IgD-negative memory B cell (primary cell): ENCODE measurements around the gene IFNG. TPM values are rescaled to one million over a fixed set of nuclear protein-coding genes. Genes with fewer than 3 reads are reported as not detected.

Source experiments
- H3K27ac Mint-ChIP-seq, 3 donors: one replicate each; pipeline ENCODE4 v1.8.0; 2020 to 2022; ENCODE audit warnings: mild to moderate bottlenecking in 3 of 3, mixed read lengths in 3 of 3, moderate library complexity in 1 of 3
- H3K27me3 Mint-ChIP-seq: one replicate; pipeline ENCODE4 v1.8.0; 2021; ENCODE audit warnings: mixed read lengths
- H3K36me3 Mint-ChIP-seq: one replicate; pipeline ENCODE4 v1.8.0; 2020; ENCODE audit warnings: mild to moderate bottlenecking, mixed read lengths
- H3K4me1 Mint-ChIP-seq, 3 donors: one replicate each; pipeline ENCODE4 v1.8.0; 2020 to 2022; ENCODE audit warnings: mixed read lengths in 3 of 3, mild to moderate bottlenecking in 1 of 3
- H3K4me3 Mint-ChIP-seq, 4 donors: one replicate each; pipeline ENCODE4 v1.8.0; 2020 to 2022; ENCODE audit warnings: mild to moderate bottlenecking in 4 of 4, mixed read lengths in 4 of 4, moderate library complexity in 3 of 4
- H3K9me3 Mint-ChIP-seq, 3 donors: one replicate each; pipeline ENCODE4 v1.8.0; 2020 to 2021; ENCODE audit warnings: mixed read lengths in 3 of 3, mild to moderate bottlenecking in 1 of 3
- polyA plus RNA-seq: library from polyadenylated mRNA; unstranded; fragments of 300-500 nt; fragmentation: Illumina TruSeq; gene quantifications from one replicate; pipeline ENCODE4 v1.2.3, GENCODE V29; 2021

The IFNG gene
- polyA plus RNA-seq, 1 donor from 2014 or later = not detected

DNA sequence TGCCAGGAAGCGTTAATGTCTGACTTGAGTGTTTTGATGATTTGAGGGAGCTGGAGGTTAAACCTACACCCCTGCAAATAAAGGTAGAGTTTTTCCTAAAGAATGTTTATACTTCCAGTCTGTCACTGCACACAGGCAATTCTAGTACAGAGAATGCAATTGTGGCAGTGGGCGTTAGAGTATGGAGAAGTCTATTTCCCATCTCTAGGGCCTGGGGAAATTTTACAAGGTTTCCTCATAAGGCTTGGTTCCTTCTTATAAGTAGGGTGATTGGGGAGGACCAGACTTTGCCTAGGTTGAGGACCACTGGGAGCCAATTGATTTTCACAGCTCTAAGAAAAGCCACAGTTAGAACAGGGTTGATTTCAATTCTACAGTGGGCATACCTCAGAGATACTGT, 44.3 kb downstream of the IFNG start:
- no peaks in the 10 kb centered on the region for H3K27me3 Mint-ChIP-seq
- peaks cover 0 to 16% (median 13%) of the 10 kb centered on the region in 3 donors for H3K4me1 Mint-ChIP-seq

DNA sequence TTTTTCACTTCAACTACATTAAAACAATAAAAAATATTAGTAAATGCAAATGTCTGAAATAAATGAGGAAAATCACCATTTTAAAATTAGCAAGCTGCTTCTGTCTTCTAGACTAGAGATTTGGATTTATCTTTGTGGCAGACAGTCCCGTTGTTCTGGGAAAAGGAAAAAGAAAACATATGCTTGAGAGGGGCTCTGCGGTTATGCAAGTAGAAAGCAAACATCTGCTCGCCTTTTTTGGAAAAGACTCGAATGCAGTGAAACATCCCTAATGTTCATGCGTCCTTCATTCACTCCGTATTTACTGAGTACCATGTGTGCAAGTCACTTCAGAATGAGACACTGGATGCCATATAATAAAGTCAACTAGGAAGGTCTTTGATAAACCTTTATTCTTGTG, 44.9 kb downstream of the IFNG start:
- H3K4me1 Mint-ChIP-seq = peaks cover 0 to 10% (median 8%) of the 10 kb centered on the region in 3 donors
- H3K4me3 Mint-ChIP-seq = no peak overlapping the region
- peaks cover 11% of the 10 kb centered on the region for H3K36me3 Mint-ChIP-seq
- H3K27me3 Mint-ChIP-seq = no peaks in the 10 kb centered on the region
- H3K9me3 Mint-ChIP-seq = peaks cover 0 to 1% (median 0%) of the 10 kb centered on the region in 3 donors
- H3K27ac Mint-ChIP-seq = no peak overlapping the region

More for the DNA sequence above, 44.3 kb downstream of the IFNG start:
- Mint-ChIP-seq H3K27ac (peak overlapping the region in 1 of 3 donors; percentile 37), H3K36me3 (peaks cover 11% of the 10 kb centered on the region), H3K9me3 (peaks cover 0 to 1% (median 0%) of the 10 kb centered on the region in 3 donors), H3K4me3 (no peak overlapping the region)

DNA sequence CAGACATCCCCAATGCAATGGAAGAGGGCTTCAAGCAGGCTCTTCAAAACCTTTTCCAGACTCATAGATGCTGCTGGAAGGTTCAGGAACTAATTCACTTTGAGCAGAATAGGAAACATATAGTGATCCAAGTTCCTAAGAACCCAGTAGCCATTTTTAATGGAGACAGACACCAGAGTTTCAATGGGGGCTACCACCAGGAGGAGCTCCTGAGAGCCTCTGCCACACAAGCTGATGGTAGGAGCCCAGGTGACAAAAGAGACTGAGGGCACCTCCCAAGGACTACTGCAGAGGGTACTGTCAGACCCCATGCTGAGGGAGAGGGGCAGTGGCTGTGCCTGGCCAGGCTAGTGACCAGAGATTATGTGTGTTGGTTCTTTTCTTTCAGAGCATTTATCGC, 45.9 kb downstream of the IFNG start:
- Mint-ChIP-seq H3K9me3 (peaks cover 0 to 1% (median 0%) of the 10 kb centered on the region in 3 donors), H3K4me1 (peaks cover 0 to 9% (median 7%) of the 10 kb centered on the region in 3 donors), H3K36me3 (peaks cover 11% of the 10 kb centered on the region), H3K27me3 (no peaks in the 10 kb centered on the region), H3K4me3 (no peak overlapping the region), H3K27ac (no peak overlapping the region)

DNA sequence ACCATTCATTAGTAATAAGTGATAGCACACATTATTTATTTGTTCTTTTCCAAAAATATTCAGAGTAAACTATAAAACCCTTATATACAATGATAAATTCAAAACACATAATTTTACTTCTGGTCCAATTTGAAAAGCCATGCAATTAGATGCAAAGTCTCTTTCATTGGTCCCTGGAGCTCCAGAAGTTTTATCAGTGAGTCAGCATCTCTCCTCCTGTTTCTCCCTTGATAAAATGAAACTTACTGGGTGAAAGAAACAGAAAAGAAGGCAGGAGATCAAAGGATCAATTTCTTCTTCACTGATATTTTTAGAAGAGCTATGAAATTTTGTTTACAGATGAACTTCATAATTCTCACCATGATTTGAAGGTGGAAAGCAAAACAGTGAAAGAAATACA, 47.5 kb downstream of the IFNG start:
- H3K9me3 Mint-ChIP-seq = peaks cover 0 to 1% (median 0%) of the 10 kb centered on the region in 3 donors
- H3K27ac Mint-ChIP-seq = no peak overlapping the region
- H3K4me1 Mint-ChIP-seq = no peaks in the 10 kb centered on the region
- peaks cover 7% of the 10 kb centered on the region for H3K36me3 Mint-ChIP-seq
- no peaks in the 10 kb centered on the region for H3K27me3 Mint-ChIP-seq
- H3K4me3 Mint-ChIP-seq = no peak overlapping the region

DNA sequence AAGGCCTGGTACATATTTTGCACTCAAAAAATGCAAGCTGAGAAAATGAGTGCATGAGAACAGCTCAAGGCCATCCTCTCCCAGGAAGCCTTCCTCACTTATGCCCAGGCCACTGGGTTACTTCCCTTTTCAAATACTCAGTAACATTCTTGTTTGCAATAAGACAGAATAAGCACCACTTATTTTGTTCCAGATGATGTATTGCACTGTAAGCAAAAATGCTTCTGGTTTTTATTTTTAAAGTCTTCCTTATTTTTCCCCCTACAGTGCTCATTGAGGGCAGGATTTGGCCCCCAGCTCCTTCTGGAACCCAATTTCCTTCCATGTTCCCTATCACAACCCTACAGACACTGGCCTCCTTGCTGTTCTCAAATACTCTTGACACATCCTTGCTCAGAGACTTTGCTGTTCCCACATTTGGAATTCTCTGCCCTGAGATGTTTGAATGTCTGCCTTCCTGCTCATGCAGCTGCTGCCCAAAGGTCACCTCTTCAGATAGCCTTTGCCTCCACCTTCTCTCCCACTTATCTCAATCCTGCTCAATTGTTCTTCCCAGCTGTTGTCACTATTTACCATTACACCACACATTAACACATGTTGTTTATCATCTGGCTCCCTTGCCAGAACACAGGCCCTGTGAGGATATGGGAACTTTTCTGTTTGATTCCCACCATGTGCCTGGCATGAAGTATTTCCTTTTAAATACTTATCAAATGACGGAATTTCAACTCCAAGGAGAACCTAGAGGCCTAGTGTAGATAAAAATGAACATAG, 49.9 kb downstream of the IFNG start:
- Mint-ChIP-seq H3K4me1 (no peaks in the 10 kb centered on the region), H3K36me3 (peaks cover 3% of the 10 kb centered on the region), H3K27me3 (no peaks in the 10 kb centered on the region), H3K27ac (no peak overlapping the region), H3K9me3 (no peaks in the 10 kb centered on the region), H3K4me3 (no peak overlapping the region)

DNA sequence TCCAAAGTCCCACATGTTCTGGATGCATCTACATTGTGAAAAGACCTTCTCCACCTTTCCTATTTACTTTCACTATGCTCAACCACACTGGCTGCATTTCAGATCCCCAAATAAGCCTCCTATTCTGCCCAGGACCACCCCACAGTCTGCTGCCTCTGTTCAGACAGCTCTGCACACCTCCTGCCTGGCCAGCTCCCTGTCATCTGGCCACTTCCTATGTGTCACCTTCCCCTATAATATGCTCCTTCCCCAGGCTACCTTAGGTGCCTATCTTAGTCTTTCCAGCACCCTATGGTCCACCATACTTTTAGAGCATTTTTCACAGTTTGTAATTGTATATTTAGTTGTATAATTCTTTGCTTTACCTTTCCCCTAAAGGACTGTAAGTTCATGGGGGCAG, 50.5 kb downstream of the IFNG start:
- H3K36me3 Mint-ChIP-seq = peaks cover 3% of the 10 kb centered on the region
- H3K4me3 Mint-ChIP-seq = no peak overlapping the region
- H3K27ac Mint-ChIP-seq = no peak overlapping the region
- H3K4me1 Mint-ChIP-seq = no peaks in the 10 kb centered on the region
- no peaks in the 10 kb centered on the region for H3K9me3 Mint-ChIP-seq
- no peaks in the 10 kb centered on the region for H3K27me3 Mint-ChIP-seq

DNA sequence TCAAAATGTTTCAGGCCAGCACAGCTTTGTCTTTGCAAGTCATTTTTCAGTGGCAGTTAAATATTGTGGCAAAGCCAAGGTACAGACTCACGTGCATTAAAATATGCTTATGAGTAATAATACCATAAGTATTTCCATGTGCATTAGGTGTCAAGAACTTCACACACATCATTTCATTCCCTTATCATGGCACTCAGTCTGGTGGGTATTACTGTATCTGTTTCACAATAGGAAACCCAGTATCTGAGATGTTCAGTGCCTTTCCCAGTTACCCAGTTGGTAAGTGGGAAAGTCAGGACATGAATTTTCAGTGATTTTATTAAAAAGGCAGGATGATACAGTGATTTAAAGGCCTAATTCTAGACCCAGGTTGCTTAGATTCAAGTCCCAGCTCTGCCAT, 52.9 kb downstream of the IFNG start:
- H3K36me3 Mint-ChIP-seq = peaks cover 2% of the 10 kb centered on the region
- no peaks in the 10 kb centered on the region for H3K27me3 Mint-ChIP-seq
- H3K27ac Mint-ChIP-seq = no peak overlapping the region
- H3K4me3 Mint-ChIP-seq = no peak overlapping the region
- no peaks in the 10 kb centered on the region for H3K9me3 Mint-ChIP-seq
- H3K4me1 Mint-ChIP-seq = peaks cover 0 to 3% (median 2%) of the 10 kb centered on the region in 3 donors

DNA sequence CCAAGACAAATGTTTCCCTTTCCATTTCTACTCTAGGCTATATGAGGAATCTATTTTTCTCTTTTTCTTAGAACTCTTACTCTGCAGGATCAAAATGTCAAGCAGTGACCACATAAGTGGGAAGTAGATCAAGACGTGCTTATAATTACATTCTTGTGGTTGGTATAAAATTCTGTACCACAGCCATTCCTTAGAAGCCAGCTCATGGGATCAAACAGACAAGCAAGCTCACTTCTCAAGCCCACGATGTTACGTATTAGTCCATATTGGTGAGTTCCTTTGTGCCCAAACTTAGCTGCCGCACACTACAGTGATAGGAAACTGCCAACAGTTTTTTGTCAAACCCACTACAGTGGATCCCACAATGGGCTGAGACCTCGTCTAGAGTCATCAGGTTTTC, 53.4 kb downstream of the IFNG start:
- Mint-ChIP-seq H3K27me3 (no peaks in the 10 kb centered on the region), H3K36me3 (peaks cover 2% of the 10 kb centered on the region), H3K4me1 (peaks cover 0 to 3% (median 2%) of the 10 kb centered on the region in 3 donors), H3K9me3 (no peaks in the 10 kb centered on the region), H3K27ac (no peak overlapping the region), H3K4me3 (no peak overlapping the region)

Other genes with a start within 250 kb of the IFNG start
- 21.1 TPM for gene IFNG-AS1, start 170.3 kb downstream of the IFNG start, polyA plus RNA-seq
- not detected for gene IL26, start 66.1 kb upstream of the IFNG start, polyA plus RNA-seq
- gene IL22, start 93.9 kb upstream of the IFNG start, polyA plus RNA-seq = not detected
- 18.0 TPM for gene MDM1, start 172.6 kb upstream of the IFNG start, polyA plus RNA-seq